Gastrocnemius medialis (tissue), 4 donors: ENCODE results near the gene PCSK6. TPM values are rescaled to one million over a fixed set of nuclear protein-coding genes. Genes with fewer than 3 reads are reported as not detected.
A peak's percentile ranks its signal among the peaks of the same experiment; 100 is the strongest.

Experiments used
- ATAC-seq, 2 donors: fragments of 150-250 bp; one replicate each; pipeline ENCODE4 v1.9.1; 2016
- DNase-seq, 2 donors: peaks; one replicate each; pipeline ENCODE4 v3.0.0-alpha.2; 2019
- H3K27ac ChIP-seq, 4 donors: fragments of 200-600 bp; sonication (generic); 1 replicate in 1 of 4; 2 replicates in 3 of 4; pipeline ENCODE4 v1.5.1; 2016 to 2018; ENCODE audit warnings: mild to moderate bottlenecking in 2 of 4, moderate library complexity in 1 of 4
- H3K27me3 ChIP-seq, 3 donors: fragments of 200-600 bp; sonication (generic) in 2 of 3; 1 replicate in 1 of 3; 2 replicates in 2 of 3; pipeline versions ENCODE4 v1.5.1 to v1.6.0; 2016 to 2019; ENCODE audit warnings: mild to moderate bottlenecking in 1 of 3, moderate library complexity in 1 of 3
- H3K36me3 ChIP-seq, 2 donors: fragments of 200-600 bp; sonication (generic) in 1 of 2; one replicate each; pipeline ENCODE4 v1.5.1; 2017 to 2018
- H3K4me1 ChIP-seq, 2 donors: fragments of 200-600 bp; sonication (generic) in 1 of 2; one replicate each; pipeline ENCODE4 v1.5.1; 2016 to 2017; ENCODE audit warnings: mild to moderate bottlenecking in 2 of 2
- H3K4me3 ChIP-seq, 4 donors: fragments of 200-600 bp; sonication (generic) in 3 of 4; 1 replicate in 1 of 4; 2 replicates in 3 of 4; pipeline ENCODE4 v1.5.1; 2016 to 2019; ENCODE audit warnings: mild to moderate bottlenecking in 2 of 4
- H3K9me3 ChIP-seq, 3 donors: fragments of 200-600 bp; sonication (generic) in 2 of 3; 1 replicate in 1 of 3; 2 replicates in 2 of 3; pipeline ENCODE4 v1.5.1; 2016 to 2019
- CTCF ChIP-seq, 5 experiments: fragments of 450-650 bp in 3 of 5; fragments of 200-600 bp in 2 of 5; sonication (generic) in 2 of 5; IDR thresholded peaks in 4 of 5; conservative IDR thresholded peaks in 1 of 5; 1 replicate in 4 of 5; 2 replicates in 1 of 5; pipeline ENCODE4 v1.5.1; 2016 to 2019; ENCODE audit warnings: antibody characterized with exemption in 5 of 5, mild to moderate bottlenecking in 3 of 5, moderate library complexity in 3 of 5
- POLR2A ChIP-seq, 2 donors: fragments of 450-650 bp; IDR thresholded peaks; one replicate each; pipeline ENCODE4 v1.6.1; 2017; ENCODE audit warnings: antibody characterized with exemption in 2 of 2, mild to moderate bottlenecking in 2 of 2, moderate library complexity in 2 of 2
- in situ Hi-C, 4 donors: fragments of 200-750 bp; cut with MboI; loops; one replicate each; pipeline versions ENCODE4 v1.15.0 to v1.8.0; 2017; ENCODE audit warnings: low sequenced_read_pairs in 4 of 4
- intact Hi-C: fragments of 100-400 bp; cut with DNase I; formaldehyde crosslinking; loops from one replicate; pipeline ENCODE4 v1.15.1; 2023; ENCODE audit warnings: low total_unique reads
- total RNA-seq, 4 donors: library from RNA; depleted of rRNA; stranded (reverse); fragments of >200 nt; gene quantifications; one replicate each; pipeline versions ENCODE4 v1.1.0 to v1.2.3, GENCODE V29; 2016

PCSK6 gene
- total RNA-seq, 4 donors from 2014 or later: 12.8 to 46.0 (median 23.6) TPM

DNA sequence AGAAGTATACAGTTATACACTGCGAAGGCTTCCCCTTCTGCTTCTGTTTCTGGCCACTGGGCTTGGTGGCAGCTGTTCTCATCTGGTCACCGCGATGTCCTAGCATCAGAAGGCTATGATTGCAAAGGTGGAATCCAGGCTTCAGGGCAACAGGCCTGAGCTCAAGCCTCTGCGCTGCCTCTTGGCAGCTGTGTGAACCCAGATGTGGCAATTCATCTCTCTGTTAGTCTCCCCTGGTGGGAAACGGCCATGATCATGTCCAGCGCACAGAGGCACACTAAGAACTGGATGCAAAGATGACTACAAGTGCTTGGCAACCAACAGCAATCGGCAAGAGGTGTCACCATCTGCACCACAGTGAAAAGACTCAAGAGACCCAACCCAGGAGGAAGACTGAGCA lies 78.9 kb downstream of the PCSK6 start:
- Histone ChIP-seq H3K4me1 (no peaks in the 10 kb centered on the region), H3K27me3 (no peaks in the 10 kb centered on the region), H3K4me3 (no peak overlapping the region), H3K36me3 (peaks cover 0 to 7% of the 10 kb centered on the region in 2 donors), H3K27ac (no peak overlapping the region), H3K9me3 (no peaks in the 10 kb centered on the region)
- DNase-seq: no peak
- intact Hi-C loops (no loop called here), in situ Hi-C loops (no loop called here)
- TF ChIP-seq CTCF (IDR thresholded peaks at IDR 0.05 in 4 of 5, conservative IDR thresholded peaks at IDR 0.05 in 1 of 5) (no peak), POLR2A (IDR thresholded peaks at IDR 0.05) (no peak)
- peak in 1 of 2 donors; percentile 31 for ATAC-seq

DNA sequence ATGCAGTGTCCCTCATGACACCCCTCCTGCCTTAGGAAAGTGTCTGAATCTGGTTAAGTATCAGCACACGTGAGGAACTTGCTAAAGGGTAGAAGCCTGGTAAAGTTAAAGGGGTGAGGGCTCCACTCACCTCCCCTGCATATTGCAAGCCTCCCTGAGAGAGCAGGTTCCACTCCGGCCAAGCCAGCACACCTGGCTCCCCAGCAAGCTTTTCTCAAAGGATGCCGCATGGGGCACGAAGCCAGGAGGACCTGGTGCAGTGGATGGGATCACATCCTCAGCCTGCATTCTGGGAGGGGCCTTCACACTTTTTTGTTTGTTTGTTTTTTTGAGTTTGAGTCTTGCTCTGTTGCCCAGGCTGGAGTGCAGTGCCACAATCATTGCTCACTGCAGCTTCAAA lies 79.9 kb downstream of the PCSK6 start:
- H3K27ac ChIP-seq: no peak overlapping the region
- no peak overlapping the region for H3K4me3 ChIP-seq
- DNase-seq (no peak), ATAC-seq (no peak)
- H3K36me3 ChIP-seq: peaks cover 0 to 7% of the 10 kb centered on the region in 2 donors
- H3K9me3 ChIP-seq: no peaks in the 10 kb centered on the region
- TF ChIP-seq POLR2A (IDR thresholded peaks at IDR 0.05): no peak
- no peak for TF ChIP-seq CTCF (IDR thresholded peaks at IDR 0.05 in 4 of 5, conservative IDR thresholded peaks at IDR 0.05 in 1 of 5)
- in situ Hi-C loops: no loop called here
- no peaks in the 10 kb centered on the region for H3K4me1 ChIP-seq
- intact Hi-C loops: no loop called here
- H3K27me3 ChIP-seq: no peaks in the 10 kb centered on the region

DNA sequence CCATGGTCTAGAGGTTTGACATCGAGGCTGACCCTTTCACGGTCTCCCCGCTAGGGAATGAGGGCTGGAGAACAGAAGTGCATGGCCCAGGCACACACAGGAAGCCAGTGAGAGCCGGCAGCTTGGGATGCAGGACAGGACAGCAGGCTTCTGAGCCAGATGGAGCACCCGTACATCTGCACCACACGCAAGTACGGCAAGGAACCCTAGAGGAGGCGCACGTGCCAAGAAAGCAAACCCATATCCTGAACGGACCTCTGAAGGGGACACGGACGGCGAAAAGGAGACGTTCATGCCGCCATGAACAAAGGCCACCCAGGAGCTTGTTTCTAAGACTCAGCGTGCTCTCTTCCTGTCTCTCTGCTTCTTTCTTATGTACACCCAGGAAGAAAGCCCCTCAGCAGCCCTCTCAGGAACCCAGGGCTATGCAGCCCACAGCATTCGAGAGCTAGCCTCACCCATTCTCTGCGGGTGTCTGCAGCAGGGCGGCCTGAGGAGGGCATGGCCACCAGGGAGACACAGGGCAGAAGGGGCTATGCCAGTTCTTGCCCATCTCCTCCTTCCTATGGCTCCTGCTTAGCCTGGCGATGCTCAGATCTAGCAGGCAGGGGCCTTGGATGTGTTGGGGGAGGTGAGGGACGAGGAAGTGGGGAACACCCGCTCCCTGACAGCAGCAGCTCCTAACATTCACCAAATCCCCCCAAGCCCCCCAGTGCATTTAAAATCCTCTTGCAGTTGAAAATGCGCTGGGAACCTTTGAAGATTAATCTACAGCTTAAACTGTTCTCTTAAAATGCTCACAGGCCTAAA lies 81.3 kb downstream of the PCSK6 start:
- DNase-seq: no peak
- Histone ChIP-seq H3K27ac (no peak overlapping the region), H3K4me3 (no peak overlapping the region), H3K9me3 (no peaks in the 10 kb centered on the region), H3K36me3 (peaks cover 0 to 7% of the 10 kb centered on the region in 2 donors), H3K27me3 (no peaks in the 10 kb centered on the region), H3K4me1 (no peaks in the 10 kb centered on the region)
- ATAC-seq: no peak
- intact Hi-C loops: no loop called here
- TF ChIP-seq POLR2A (IDR thresholded peaks at IDR 0.05) (no peak), CTCF (IDR thresholded peaks at IDR 0.05 in 4 of 5, conservative IDR thresholded peaks at IDR 0.05 in 1 of 5) (no peak)
- in situ Hi-C loops: no loop called here

GRCh38 chr15:101407439-101407838 lies 82.1 kb downstream of the PCSK6 start:
- no peaks in the 10 kb centered on the region for H3K9me3 ChIP-seq
- no peaks in the 10 kb centered on the region for H3K27me3 ChIP-seq
- ATAC-seq: no peak
- intact Hi-C loops (no loop called here), in situ Hi-C loops (no loop called here)
- no peak overlapping the region for H3K4me3 ChIP-seq
- TF ChIP-seq CTCF (IDR thresholded peaks at IDR 0.05 in 4 of 5, conservative IDR thresholded peaks at IDR 0.05 in 1 of 5) (no peak), POLR2A (IDR thresholded peaks at IDR 0.05) (no peak)
- no peak for DNase-seq
- H3K4me1 ChIP-seq: no peaks in the 10 kb centered on the region
- H3K27ac ChIP-seq: no peak overlapping the region
- H3K36me3 ChIP-seq: peaks cover 0 to 7% of the 10 kb centered on the region in 2 donors
